Stomach (tissue), 9 donors: Measurements from ENCODE around the gene PSMB11. TPM values are rescaled to one million over a fixed set of nuclear protein-coding genes. Genes with fewer than 3 reads are reported as not detected.

Experiments
- DNase-seq, 2 donors: peaks; one replicate each; pipeline versions ENCODE4 v3.0.0 to v3.0.0-alpha.2; 2013 to 2019
- H3K27ac ChIP-seq, 5 donors: fragments of 200-600 bp in 4 of 5; sonication (generic) in 4 of 5; one replicate each; pipeline ENCODE4 v1.5.1; 2013 to 2019; ENCODE audit warnings: mild to moderate bottlenecking in 1 of 5, moderate library complexity in 1 of 5
- H3K27me3 ChIP-seq, 3 donors: fragments of 200-600 bp; sonication (generic); one replicate each; pipeline ENCODE4 v1.5.1; 2017 to 2019; ENCODE audit warnings: mixed run types in 1 of 3
- H3K36me3 ChIP-seq, 4 donors: fragments of 200-600 bp; sonication (generic); 1 replicate in 3 of 4; 2 replicates in 1 of 4; pipeline ENCODE4 v1.5.1; 2016 to 2019
- H3K4me1 ChIP-seq, 4 donors: fragments of 200-600 bp; sonication (generic); one replicate each; pipeline ENCODE4 v1.5.1; 2016 to 2019
- H3K4me3 ChIP-seq, 4 donors: fragments of 200-600 bp; sonication (generic) in 3 of 4; one replicate each; pipeline ENCODE4 v1.5.1; 2016 to 2019; ENCODE audit warnings: mild to moderate bottlenecking in 1 of 4
- H3K9me3 ChIP-seq, 4 donors: fragments of 200-600 bp; sonication (generic); one replicate each; pipeline ENCODE4 v1.5.1; 2016 to 2019
- EP300 ChIP-seq: sonication (generic); formaldehyde crosslinking; IDR thresholded peaks from one replicate; pipeline ENCODE4 v1.6.1; 2017; ENCODE audit warnings: antibody characterized with exemption
- POLR2A ChIP-seq, 4 donors: fragments of 450-650 bp; IDR thresholded peaks; one replicate each; pipeline ENCODE4 v1.6.1; 2016; ENCODE audit warnings: antibody characterized with exemption in 4 of 4, control low read depth in 2 of 4, mild to moderate bottlenecking in 1 of 4, moderate library complexity in 1 of 4
- POLR2AphosphoS5 ChIP-seq, 3 donors: sonication (generic); formaldehyde crosslinking; IDR thresholded peaks; one replicate each; pipeline ENCODE4 v1.6.1; 2016; ENCODE audit warnings: antibody characterized with exemption in 3 of 3
- WGBS, 5 donors: extraction: QIAGEN DNeasy Blood & Tissue Kit in 3 of 5; methylation state at CpG; one replicate each; pipeline versions ENCODE4 v1.1.5 to v1.1.7; 2013 to 2018; 5-methylcytosine and 5-hydroxymethylcytosine counted together
- intact Hi-C: fragments of 100-400 bp; cut with DNase I; formaldehyde crosslinking; loops from one replicate; pipeline ENCODE4 v1.15.1; 2023; ENCODE audit warnings: low total_unique reads
- polyA plus RNA-seq, 3 donors: library from polyadenylated mRNA; stranded (reverse); fragments of 200-250 nt; gene quantifications; one replicate each; pipeline ENCODE4 v1.2.3, GENCODE V29; 2013
- total RNA-seq, 5 donors: library from RNA; depleted of rRNA; stranded (reverse); fragments of >200 nt; gene quantifications; one replicate each; pipeline versions ENCODE4 v1.1.0 to v1.2.3, GENCODE V29; 2014 to 2016
- TF ChIP-seq, protein P1 (sequence below), 7 experiments: fragments of 450-650 bp in 4 of 7; fragments of 200-600 bp in 3 of 7; sonication (generic) in 3 of 7; IDR thresholded peaks; one replicate each; pipeline ENCODE4 v1.5.1; 2016 to 2019; ENCODE audit warnings: antibody characterized with exemption in 7 of 7, control low read depth in 2 of 7, mild to moderate bottlenecking in 1 of 7
- donor health status: healthy with polysubstance abuse.
- donor health status: Bipolar disorder and iron deficiency.
- donor health status: healthy.

Gene PSMB11
- total and polyA plus RNA-seq, 8 donors = not detected

DNA sequence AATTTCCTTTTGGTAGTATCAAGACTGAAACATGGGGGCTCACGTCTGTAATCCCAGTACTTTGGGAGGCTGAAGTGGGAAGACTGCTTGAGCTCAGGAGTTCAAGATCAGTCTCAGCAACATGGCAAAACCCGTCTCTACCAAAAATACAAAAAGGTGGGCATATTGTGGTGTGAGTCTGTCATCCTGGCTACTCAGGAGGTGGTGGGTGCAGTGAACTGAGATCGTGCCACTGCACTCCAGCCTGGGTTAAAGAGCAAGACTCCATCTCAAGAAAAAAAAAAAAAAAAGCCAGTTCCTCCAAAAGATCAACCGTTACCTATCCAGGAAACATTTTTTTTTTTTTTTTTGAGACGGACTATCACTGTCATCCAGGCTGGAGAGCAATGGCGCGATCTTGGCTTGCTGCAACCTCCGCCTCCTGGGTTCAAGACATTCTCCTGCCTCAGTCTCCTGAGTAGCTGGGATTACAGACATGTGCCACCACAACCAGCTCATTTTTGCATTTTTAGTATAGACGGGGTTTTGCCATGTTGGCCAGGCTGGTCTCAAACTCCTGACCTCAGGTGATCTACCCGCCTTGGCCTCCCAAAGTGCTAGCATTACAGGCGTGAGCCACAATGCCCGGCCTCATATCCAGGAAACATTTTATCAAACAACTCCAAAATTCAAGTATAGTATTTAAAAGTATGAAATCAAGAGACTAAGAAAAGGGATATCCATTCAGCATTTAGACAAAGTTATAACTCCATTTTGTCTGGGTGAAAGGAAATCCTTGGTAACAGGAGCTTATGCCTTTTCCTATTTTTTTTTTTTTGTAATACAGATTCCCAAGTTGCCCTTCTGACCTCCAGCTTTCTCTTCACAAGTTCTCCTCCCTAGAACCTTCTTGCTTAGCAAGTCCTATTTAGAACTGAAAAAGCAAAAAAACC is 49.5 kb downstream of the PSMB11 start:
- Histone ChIP-seq H3K4me3 (no peak overlapping the region), H3K27me3 (no peaks in the 10 kb centered on the region), H3K4me1 (peaks cover 10 to 54% (median 36%) of the 10 kb centered on the region in 4 donors), H3K9me3 (no peaks in the 10 kb centered on the region), H3K36me3 (peaks cover 39 to 67% (median 67%) of the 10 kb centered on the region in 4 donors), H3K27ac (no peak overlapping the region)
- no peak for DNase-seq
- TF ChIP-seq, protein P1, sequence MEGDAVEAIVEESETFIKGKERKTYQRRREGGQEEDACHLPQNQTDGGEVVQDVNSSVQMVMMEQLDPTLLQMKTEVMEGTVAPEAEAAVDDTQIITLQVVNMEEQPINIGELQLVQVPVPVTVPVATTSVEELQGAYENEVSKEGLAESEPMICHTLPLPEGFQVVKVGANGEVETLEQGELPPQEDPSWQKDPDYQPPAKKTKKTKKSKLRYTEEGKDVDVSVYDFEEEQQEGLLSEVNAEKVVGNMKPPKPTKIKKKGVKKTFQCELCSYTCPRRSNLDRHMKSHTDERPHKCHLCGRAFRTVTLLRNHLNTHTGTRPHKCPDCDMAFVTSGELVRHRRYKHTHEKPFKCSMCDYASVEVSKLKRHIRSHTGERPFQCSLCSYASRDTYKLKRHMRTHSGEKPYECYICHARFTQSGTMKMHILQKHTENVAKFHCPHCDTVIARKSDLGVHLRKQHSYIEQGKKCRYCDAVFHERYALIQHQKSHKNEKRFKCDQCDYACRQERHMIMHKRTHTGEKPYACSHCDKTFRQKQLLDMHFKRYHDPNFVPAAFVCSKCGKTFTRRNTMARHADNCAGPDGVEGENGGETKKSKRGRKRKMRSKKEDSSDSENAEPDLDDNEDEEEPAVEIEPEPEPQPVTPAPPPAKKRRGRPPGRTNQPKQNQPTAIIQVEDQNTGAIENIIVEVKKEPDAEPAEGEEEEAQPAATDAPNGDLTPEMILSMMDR (IDR thresholded peaks at IDR 0.05) = no peak
- TF ChIP-seq EP300 = no peak
- TF ChIP-seq POLR2AphosphoS5 (IDR thresholded peaks at IDR 0.05) = no peak
- TF ChIP-seq POLR2A (IDR thresholded peaks at IDR 0.05) = no peak
- intact Hi-C loops = no loop called here
- 78 to 88% (median 82%) methylated on average over 12 of the region's 12 CpGs for WGBS, 5 donors

DNA sequence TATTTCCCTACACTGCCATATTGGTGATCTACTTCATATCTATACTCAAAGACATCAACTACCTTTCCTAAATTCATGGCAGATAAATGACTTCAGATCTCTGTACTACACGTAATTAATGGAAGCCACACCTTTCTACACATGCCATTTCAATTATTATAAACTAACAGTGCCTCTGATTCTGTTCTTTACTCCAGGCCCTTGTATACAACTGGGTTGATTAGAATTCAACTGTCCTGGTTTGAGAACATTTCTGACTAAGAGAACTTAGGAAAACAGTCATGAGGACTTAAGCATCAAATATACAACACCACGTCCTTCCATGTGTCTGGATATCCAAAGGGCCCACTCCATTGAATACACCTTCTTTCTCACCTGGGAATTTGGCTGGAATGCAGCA is 51.1 kb downstream of the PSMB11 start:
- Histone ChIP-seq H3K36me3 (peaks cover 33 to 59% (median 59%) of the 10 kb centered on the region in 4 donors), H3K4me1 (peaks cover 19 to 56% (median 44%) of the 10 kb centered on the region in 4 donors), H3K27me3 (no peaks in the 10 kb centered on the region), H3K27ac (no peak overlapping the region), H3K4me3 (peak overlapping the region in 3 of 4 donors; percentile 66 to 84 (median 67)), H3K9me3 (no peaks in the 10 kb centered on the region)
- TF ChIP-seq, protein P1 (IDR thresholded peaks at IDR 0.05) = no peak
- TF ChIP-seq EP300 (no peak), POLR2A (IDR thresholded peaks at IDR 0.05) (no peak), POLR2AphosphoS5 (IDR thresholded peaks at IDR 0.05) (no peak)
- 49 to 80% (median 63%) methylated on average over 2 of the region's 2 CpGs for WGBS, 5 donors
- DNase-seq = no peak
- intact Hi-C loops = no loop called here

- peaks cover 30 to 59% (median 59%) of the 10 kb centered on the region in 4 donors for H3K36me3 ChIP-seq
- TF ChIP-seq POLR2AphosphoS5 (IDR thresholded peaks at IDR 0.05) (no peak), POLR2A (IDR thresholded peaks at IDR 0.05) (no peak)
- TF ChIP-seq, protein P1 (IDR thresholded peaks at IDR 0.05) = no peak
- peak overlapping the region; percentile 66 to 96 (median 76) for H3K4me3 ChIP-seq
- H3K9me3 ChIP-seq = no peaks in the 10 kb centered on the region
- no peak for DNase-seq
- peak overlapping the region in 3 of 5 donors; percentile 95 to 100 (median 99) for H3K27ac ChIP-seq
- H3K27me3 ChIP-seq = no peaks in the 10 kb centered on the region
- intact Hi-C loops = no loop called here
- 56 to 71% (median 60%) methylated on average over 2 of the region's 2 CpGs for WGBS, 5 donors
- H3K4me1 ChIP-seq = peaks cover 19 to 60% (median 47%) of the 10 kb centered on the region in 4 donors
These were observed 51.5 kb downstream of the PSMB11 start for GRCh38 chr14:23093526-23093925.

Other genes starting within 250 kb of the PSMB11 start
- 10 to 100 TPM in 2 of 5 donors, 1 to 10 TPM in 1, not detected in 2; 7.6 to 29.4 (median 10.5) TPM for gene SLC7A7, start 226.8 kb upstream of the PSMB11 start, total RNA-seq
- gene SLC7A7, start 226.8 kb upstream of the PSMB11 start, polyA plus RNA-seq = 1 to 10 TPM; 3.1 to 8.6 (median 3.2) TPM
- 100 to 1,000 TPM in 2 of 5 donors, 10 to 100 TPM in 2, not detected in 1; 25.2 to 194 (median 110) TPM for gene MRPL52, start 212.3 kb upstream of the PSMB11 start, total RNA-seq
- 100 to 1,000 TPM; 134 to 181 (median 156) TPM for gene MRPL52, start 212.3 kb upstream of the PSMB11 start, polyA plus RNA-seq
- gene MMP14, start 205.6 kb upstream of the PSMB11 start, total RNA-seq = 100 to 1,000 TPM in 1 of 5 donors, 10 to 100 TPM in 4; 20.5 to 104 (median 46.7) TPM
- gene MMP14, start 205.6 kb upstream of the PSMB11 start, polyA plus RNA-seq = 10 to 100 TPM; 14.7 to 59.1 (median 29.6) TPM
- gene LRP10, start 170.5 kb upstream of the PSMB11 start, total RNA-seq = 100 to 1,000 TPM in 3 of 5 donors, 10 to 100 TPM in 2; 37.1 to 277 (median 112) TPM
- gene LRP10, start 170.5 kb upstream of the PSMB11 start, polyA plus RNA-seq = 10 to 100 TPM; 25.1 to 47.3 (median 26.9) TPM
- 1 to 10 TPM in 1 of 5 donors, under 1 TPM in 2, not detected in 2; 0.45 to 1.1 (median 0.87) TPM for gene REM2, start 159.0 kb upstream of the PSMB11 start, total RNA-seq
- 1 to 10 TPM in 1 of 3 donors, under 1 TPM in 1, not detected in 1; 0.12 to 1.2 TPM for gene REM2, start 159.0 kb upstream of the PSMB11 start, polyA plus RNA-seq
- gene RBM23, start 123.1 kb upstream of the PSMB11 start, total RNA-seq = 100 to 1,000 TPM in 2 of 5 donors, 10 to 100 TPM in 3; 12.1 to 126 (median 94.7) TPM
- 10 to 100 TPM; 23.5 to 59.1 (median 41.2) TPM for gene RBM23, start 123.1 kb upstream of the PSMB11 start, polyA plus RNA-seq
- 10 to 100 TPM; 20.9 to 48.8 (median 36.2) TPM for gene PRMT5, start 112.8 kb upstream of the PSMB11 start, total RNA-seq
- gene PRMT5, start 112.8 kb upstream of the PSMB11 start, polyA plus RNA-seq = 10 to 100 TPM; 32.1 to 39.6 (median 38.0) TPM
- gene HAUS4, start 85.1 kb upstream of the PSMB11 start, total RNA-seq = 100 to 1,000 TPM in 1 of 5 donors, 10 to 100 TPM in 4; 38.5 to 121 (median 76.8) TPM
- 10 to 100 TPM; 28.1 to 38.8 (median 37.0) TPM for gene HAUS4, start 85.1 kb upstream of the PSMB11 start, polyA plus RNA-seq
- gene AJUBA, start 59.7 kb upstream of the PSMB11 start, total RNA-seq = 10 to 100 TPM in 3 of 5 donors, 1 to 10 TPM in 1, not detected in 1; 3.1 to 13.3 (median 10.7) TPM
- 1 to 10 TPM; 1.5 to 6.9 (median 6.6) TPM for gene AJUBA, start 59.7 kb upstream of the PSMB11 start, polyA plus RNA-seq
- 10 to 100 TPM in 3 of 5 donors, 1 to 10 TPM in 1, not detected in 1; 5.0 to 29.1 (median 20.6) TPM for gene C14orf93, start 32.1 kb upstream of the PSMB11 start, total RNA-seq
- 1 to 10 TPM; 6.8 to 8.6 (median 7.2) TPM for gene C14orf93, start 32.1 kb upstream of the PSMB11 start, polyA plus RNA-seq
- 100 to 1,000 TPM in 1 of 5 donors, 10 to 100 TPM in 4; 34.4 to 139 (median 54.6) TPM for gene PSMB5, start 7.3 kb upstream of the PSMB11 start, total RNA-seq
- 100 to 1,000 TPM in 1 of 3 donors, 10 to 100 TPM in 2; 96.4 to 147 (median 98.6) TPM for gene PSMB5, start 7.3 kb upstream of the PSMB11 start, polyA plus RNA-seq
- 10 to 100 TPM in 1 of 5 donors, 1 to 10 TPM in 3, not detected in 1; 1.2 to 14.3 (median 4.8) TPM for gene CDH24, start 15.3 kb downstream of the PSMB11 start, total RNA-seq
- gene CDH24, start 15.3 kb downstream of the PSMB11 start, polyA plus RNA-seq = 1 to 10 TPM; 2.3 to 4.0 (median 3.2) TPM
- 100 to 1,000 TPM; 114 to 232 (median 123) TPM for gene ACIN1, start 52.9 kb downstream of the PSMB11 start, total RNA-seq
- gene ACIN1, start 52.9 kb downstream of the PSMB11 start, polyA plus RNA-seq = 10 to 100 TPM; 37.1 to 86.4 (median 52.7) TPM
- gene C14orf119, start 53.3 kb downstream of the PSMB11 start, total RNA-seq = 10 to 100 TPM in 2 of 5 donors, 1 to 10 TPM in 2, not detected in 1; 1.8 to 25.2 (median 14.0) TPM
- 10 to 100 TPM; 27.4 to 51.8 (median 49.8) TPM for gene C14orf119, start 53.3 kb downstream of the PSMB11 start, polyA plus RNA-seq
- gene CIROP, start 62.8 kb downstream of the PSMB11 start, total RNA-seq = not detected
- not detected for gene CIROP, start 62.8 kb downstream of the PSMB11 start, polyA plus RNA-seq
- gene CEBPE, start 77.0 kb downstream of the PSMB11 start, total RNA-seq = not detected
- under 1 TPM in 1 of 3 donors, not detected in 2; 0.37 TPM for gene CEBPE, start 77.0 kb downstream of the PSMB11 start, polyA plus RNA-seq
- 100 to 1,000 TPM in 1 of 5 donors, 10 to 100 TPM in 3, 1 to 10 TPM in 1; 1.2 to 102 (median 43.7) TPM for gene SLC7A8, start 141.4 kb downstream of the PSMB11 start, total RNA-seq
- gene SLC7A8, start 141.4 kb downstream of the PSMB11 start, polyA plus RNA-seq = 10 to 100 TPM; 22.1 to 33.9 (median 22.4) TPM
- gene RNF212B, start 195.7 kb downstream of the PSMB11 start, total RNA-seq = not detected
- gene RNF212B, start 195.7 kb downstream of the PSMB11 start, polyA plus RNA-seq = 1 to 10 TPM in 2 of 3 donors, under 1 TPM in 1; 0.40 to 1.1 (median 1.1) TPM
- gene HOMEZ, start 243.9 kb downstream of the PSMB11 start, total RNA-seq = 100 to 1,000 TPM in 1 of 5 donors, 10 to 100 TPM in 1, 1 to 10 TPM in 3; 5.1 to 103 (median 8.3) TPM
- gene HOMEZ, start 243.9 kb downstream of the PSMB11 start, polyA plus RNA-seq = 1 to 10 TPM; 5.8 to 9.6 (median 7.0) TPM